Measurements from ENCODE around the gene NRTN. TPM values are rescaled to one million over a fixed set of nuclear protein-coding genes. Genes with fewer than 3 reads are reported as not detected.

Gene NRTN
- polyA plus RNA-seq, 3 donors: not detected

- 95% methylated on average over 7 of the region's 18 CpGs for WGBS (ENCODE audit: insufficient coverage)
- no peaks in the 10 kb centered on the region for H3K27me3 ChIP-seq (ENCODE audit: control insufficient read depth in 2 of 2, insufficient read depth in 2 of 2, low read length in 2 of 2)
- intact Hi-C loops (cut with micrococcal nuclease): loop anchor here (5.0 to 10.0 kb wide), 3 partner anchors 70 to 110 kb away; partner anchors contain the start of genes CATSPERD (in 1 of the 2), HSD11B1L (in 1 of the 2), LONP1 (in 1 of the 2) and MICOS13 (in 1 of the 2)
Observed at GRCh38 chr19:5792224-5792623, 12.6 kb upstream of the NRTN start.

GRCh38 chr19:5793188-5793587 lies 11.7 kb upstream of the NRTN start:
- Histone ChIP-seq H3K79me2 (ENCODE audit: insufficient read depth, low read length) (peaks cover 8% of the 10 kb centered on the region), H4K20me1 (ENCODE audit: insufficient read depth, low read length) (peaks cover 17% of the 10 kb centered on the region), H3K9me3 (replicated peaks in 1 of 2; ENCODE audit: control insufficient read depth in 1 of 2, insufficient read depth in 1 of 2, low read length in 2 of 2) (peaks cover 0 to 7% of the 10 kb centered on the region in 2 donors), H3K4me3 (replicated peaks in 1 of 3; ENCODE audit: low read depth in 2 of 3, low read length in 3 of 3) (no peak overlapping the region), H3K9ac (ENCODE audit: insufficient read depth, low read length, poor library complexity, severe bottlenecking) (no peak overlapping the region), H3K4me1 (ENCODE audit: control insufficient read depth in 1 of 2, insufficient read depth in 2 of 2, low read length in 2 of 2) (peaks cover 6 to 21% of the 10 kb centered on the region in 2 donors), H3K36me3 (replicated peaks in 1 of 2; ENCODE audit: control insufficient read depth in 1 of 2, insufficient read depth in 2 of 2, low read length in 2 of 2) (peaks cover 17 to 19% of the 10 kb centered on the region in 2 donors), H3K27ac (ENCODE audit: low read depth in 1 of 2, low read length in 2 of 2) (no peak overlapping the region), H3K27me3 (ENCODE audit: control insufficient read depth in 2 of 2, insufficient read depth in 2 of 2, low read length in 2 of 2) (no peaks in the 10 kb centered on the region), H2AFZ (ENCODE audit: insufficient read depth, low read depth, low read length, poor library complexity, severe bottlenecking) (no peak overlapping the region), H3K4me2 (replicated peaks; ENCODE audit: extremely low read depth, low read length, poor library complexity, severe bottlenecking) (no peak overlapping the region)
- H3K36me3 Mint-ChIP-seq: peaks cover 13 to 20% of the 10 kb centered on the region in 2 donors
- peaks cover 3 to 9% (median 6%) of the 10 kb centered on the region in 3 donors for H3K27me3 Mint-ChIP-seq (ENCODE audit: low read depth in 3 of 3)
- peak overlapping the region in 1 of 2 donors; percentile 53 for H3K4me3 Mint-ChIP-seq
- DNase-seq: no peak
- peaks cover 10% of the 10 kb centered on the region for H3K4me1 Mint-ChIP-seq
- peaks cover 0 to 7% (median 0%) of the 10 kb centered on the region in 7 donors for H3K9me3 Mint-ChIP-seq
- peak overlapping the region in 2 of 7 donors; percentile 24 to 30 for H3K27ac Mint-ChIP-seq
- no peak for TF ChIP-seq CTCF (IDR thresholded peaks at IDR 0.05)
- intact Hi-C loops (cut with micrococcal nuclease): loop anchor here (5.0 to 10.0 kb wide), 3 partner anchors 71 to 109 kb away; partner anchors contain the start of genes CATSPERD (in 1 of the 2), HSD11B1L (in 1 of the 2), LONP1 (in 1 of the 2) and MICOS13 (in 1 of the 2)
- WGBS (ENCODE audit: insufficient coverage): 94% methylated on average over 3 of the region's 3 CpGs

More at GRCh38 chr19:5792224-5792623, 12.6 kb upstream of the NRTN start:
- Histone ChIP-seq H3K4me1 (ENCODE audit: control insufficient read depth in 1 of 2, insufficient read depth in 2 of 2, low read length in 2 of 2) (peaks cover 6 to 21% of the 10 kb centered on the region in 2 donors), H3K9ac (ENCODE audit: insufficient read depth, low read length, poor library complexity, severe bottlenecking) (no peak overlapping the region), H4K20me1 (ENCODE audit: insufficient read depth, low read length) (peaks cover 22% of the 10 kb centered on the region), H3K27ac (ENCODE audit: low read depth in 1 of 2, low read length in 2 of 2) (no peak overlapping the region), H3K4me3 (replicated peaks in 1 of 3; ENCODE audit: low read depth in 2 of 3, low read length in 3 of 3) (no peak overlapping the region), H2AFZ (ENCODE audit: insufficient read depth, low read depth, low read length, poor library complexity, severe bottlenecking) (no peak overlapping the region), H3K36me3 (replicated peaks in 1 of 2; ENCODE audit: control insufficient read depth in 1 of 2, insufficient read depth in 2 of 2, low read length in 2 of 2) (peaks cover 26 to 29% of the 10 kb centered on the region in 2 donors), H3K4me2 (replicated peaks; ENCODE audit: extremely low read depth, low read length, poor library complexity, severe bottlenecking) (no peak overlapping the region), H3K9me3 (replicated peaks in 1 of 2; ENCODE audit: control insufficient read depth in 1 of 2, insufficient read depth in 1 of 2, low read length in 2 of 2) (peaks cover 0 to 7% of the 10 kb centered on the region in 2 donors), H3K79me2 (ENCODE audit: insufficient read depth, low read length) (peaks cover 8% of the 10 kb centered on the region)
- no peak for DNase-seq
- Mint-ChIP-seq H3K27me3 (ENCODE audit: low read depth in 3 of 3) (peaks cover 1 to 3% (median 1%) of the 10 kb centered on the region in 3 donors), H3K4me3 (no peak overlapping the region), H3K9me3 (peaks cover 0 to 7% (median 0%) of the 10 kb centered on the region in 7 donors), H3K36me3 (peaks cover 20 to 30% of the 10 kb centered on the region in 2 donors), H3K4me1 (peaks cover 10% of the 10 kb centered on the region), H3K27ac (no peak overlapping the region)
- TF ChIP-seq CTCF (IDR thresholded peaks at IDR 0.05): no peak
